ENCODE results near the gene PFKL.
"Not testable (repeated sequence)": the region's sequence is repeated elsewhere in the genome, so short reads cannot be mapped to it uniquely, and the experiment has no call there.

PFKL gene

DNA sequence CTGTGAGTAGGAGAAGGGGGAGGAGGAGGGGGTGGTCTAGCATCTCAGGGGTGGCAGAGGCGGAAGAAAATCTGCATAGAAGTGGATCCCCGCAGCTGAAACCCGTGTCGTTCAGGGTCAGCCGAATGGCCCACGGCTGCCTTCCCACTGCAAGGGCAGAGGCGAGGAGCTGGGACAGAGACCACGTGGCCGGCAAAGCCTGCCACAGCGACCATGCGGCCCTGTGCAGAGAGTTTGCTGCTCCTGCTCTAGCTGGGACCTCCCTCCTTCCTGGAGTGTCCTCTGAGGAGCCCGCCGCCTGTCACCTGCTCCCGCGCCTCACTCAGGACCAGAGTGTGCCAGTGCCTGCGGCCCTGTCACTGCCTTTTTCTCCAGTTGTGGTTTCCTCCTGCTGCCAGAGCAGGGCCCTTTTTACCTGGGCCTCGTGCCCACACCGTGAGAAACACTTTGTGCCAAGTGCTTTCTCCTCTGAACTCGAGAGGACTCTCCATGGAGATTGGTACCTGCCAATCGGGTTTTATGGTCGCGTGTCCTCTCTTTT is 48.1 kb downstream of the PFKL start:
- DNase-seq = no peak

DNA sequence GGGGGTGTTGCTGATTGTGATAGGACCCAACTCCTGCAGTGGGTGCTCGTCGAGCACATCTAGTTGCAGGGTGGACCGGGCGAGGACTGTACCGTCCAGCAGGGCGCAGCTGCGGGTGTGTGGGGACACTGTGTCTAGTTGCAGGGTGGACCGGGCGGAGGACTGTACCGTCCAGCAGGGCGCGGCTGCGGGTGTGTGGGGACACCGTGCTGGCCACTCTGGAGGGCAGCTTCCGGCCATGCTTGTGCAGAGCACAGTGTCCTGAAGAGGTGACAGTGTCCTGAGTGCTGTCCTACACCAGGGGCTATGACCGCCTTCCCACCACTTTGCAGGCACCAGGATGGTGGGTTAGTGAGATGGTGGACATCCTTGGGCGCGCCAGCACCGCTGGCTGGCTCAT is 49.0 kb downstream of the PFKL start:
- DNase-seq = no peak

- DNase-seq = no peak
These were observed 49.6 kb downstream of the PFKL start for GRCh38 chr21:44349416-44349846.

DNA sequence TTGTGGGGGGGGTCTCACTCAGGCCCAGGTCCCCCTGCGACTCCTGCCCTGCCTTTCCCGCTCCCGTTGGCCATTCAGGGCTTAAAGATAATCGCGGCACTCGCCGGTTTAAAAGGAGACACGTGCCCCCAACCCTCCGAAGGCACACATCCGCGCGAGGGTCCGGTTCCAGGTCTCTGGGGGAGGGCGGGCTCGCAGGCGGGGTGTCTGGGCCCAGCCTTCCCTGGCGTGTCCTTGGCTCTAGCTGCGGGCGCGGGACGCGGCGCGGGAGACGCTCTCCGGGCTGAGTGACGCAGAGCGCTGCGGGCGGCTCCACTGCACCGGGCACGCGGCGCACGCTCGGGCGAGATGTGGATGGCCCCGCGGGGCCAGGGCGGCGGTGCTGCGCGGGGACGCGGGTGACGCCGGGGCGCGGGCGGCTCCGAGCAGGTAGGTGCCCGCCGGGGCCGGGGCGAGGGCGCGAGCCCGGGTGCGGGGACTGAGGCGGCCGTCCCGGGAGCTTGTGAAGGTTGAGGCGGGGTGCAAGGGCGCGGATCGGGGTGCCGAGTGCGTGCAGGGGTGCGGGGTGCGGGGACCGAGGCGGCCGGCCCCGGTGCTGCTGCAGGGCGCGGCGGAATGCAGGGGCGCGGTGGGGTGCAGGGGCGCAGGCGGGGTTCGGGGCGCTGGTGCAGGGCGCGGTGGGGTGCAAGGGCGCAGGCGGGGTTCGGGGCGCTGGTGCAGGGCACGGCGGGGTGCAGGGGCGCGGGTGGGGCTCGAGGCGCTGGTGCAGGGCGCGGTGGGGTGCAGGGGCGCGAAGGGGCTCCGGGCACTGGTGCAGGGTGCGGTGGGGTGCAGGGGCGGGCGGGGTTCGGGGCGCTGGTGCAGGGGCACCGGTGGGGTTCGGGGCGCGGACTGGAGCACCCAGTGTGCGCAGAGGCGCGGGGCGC is 50.3 kb downstream of the PFKL start:
- DNase-seq = peak; percentile 57

GRCh38 chr21:44350773-44351481 is 51.1 kb downstream of the PFKL start:
- DNase-seq = no peak

DNA sequence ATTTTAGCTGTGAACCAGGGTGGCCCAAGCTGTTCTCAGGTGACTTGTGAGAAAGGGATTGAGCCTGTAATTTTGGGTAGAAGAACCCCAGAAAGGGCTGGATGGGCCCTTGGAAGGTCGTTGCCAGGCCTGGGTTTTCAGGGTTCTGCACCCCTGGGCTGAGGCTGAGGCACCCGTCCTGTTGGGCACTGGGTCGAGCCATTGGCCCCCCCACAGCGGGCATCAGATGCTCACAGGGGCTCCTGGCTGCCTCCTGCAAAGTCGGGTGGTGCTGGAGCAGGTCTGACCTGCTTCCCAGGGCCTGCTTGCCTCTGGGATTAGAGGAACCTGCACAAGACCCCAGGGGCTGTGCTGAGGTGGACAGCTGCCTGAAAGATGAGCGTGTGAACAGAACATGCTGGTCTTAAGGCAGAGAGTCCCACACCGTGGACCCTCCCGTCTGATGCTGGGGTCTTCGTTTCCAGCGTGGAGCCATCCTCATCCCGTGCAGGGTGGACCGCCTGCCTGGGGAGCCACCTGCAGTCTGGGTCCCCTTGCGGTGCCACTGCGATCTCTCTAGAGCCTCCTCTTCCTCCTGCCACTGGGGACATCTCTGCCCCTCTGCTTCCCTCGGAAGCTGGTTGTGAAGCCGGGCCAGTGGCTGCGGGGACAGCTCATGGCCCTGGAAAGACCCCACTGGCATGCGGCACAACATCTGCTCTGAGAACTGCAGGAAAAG is 51.8 kb downstream of the PFKL start:
- DNase-seq = no peak

GRCh38 chr21:44352253-44352860 is 52.5 kb downstream of the PFKL start:
- no peak for DNase-seq

- no peak for DNase-seq
These were observed 53.5 kb downstream of the PFKL start, which contains the start of gene TRPM2 for GRCh38 chr21:44353191-44353970. TRPM2 (plus strand) TSS chr21:44353621; CDS start chr21:44353701, 80 bp downstream.

DNA sequence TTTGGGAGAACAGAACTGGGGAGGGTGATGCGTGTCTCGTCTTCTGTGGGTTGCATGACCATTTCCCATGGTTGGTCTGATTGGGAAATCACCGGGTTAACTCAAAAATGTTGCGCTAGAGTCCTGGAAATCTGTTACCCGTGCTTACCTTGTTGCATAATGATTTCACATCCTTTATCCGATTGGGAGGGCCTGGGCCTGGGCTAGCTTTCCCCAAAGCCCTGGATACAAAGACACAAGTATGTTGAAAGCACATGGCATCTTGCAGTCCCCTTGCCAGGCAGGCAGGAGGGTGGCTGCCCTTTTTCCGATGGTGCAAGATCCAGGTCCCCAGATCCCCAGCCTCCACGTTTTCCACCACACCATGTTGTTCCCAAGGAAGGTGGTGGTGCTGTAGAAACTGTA is 54.1 kb downstream of the PFKL start:
- no peak for DNase-seq

GRCh38 chr21:44354775-44355771 is 55.2 kb downstream of the PFKL start:
- no peak for DNase-seq

DNA sequence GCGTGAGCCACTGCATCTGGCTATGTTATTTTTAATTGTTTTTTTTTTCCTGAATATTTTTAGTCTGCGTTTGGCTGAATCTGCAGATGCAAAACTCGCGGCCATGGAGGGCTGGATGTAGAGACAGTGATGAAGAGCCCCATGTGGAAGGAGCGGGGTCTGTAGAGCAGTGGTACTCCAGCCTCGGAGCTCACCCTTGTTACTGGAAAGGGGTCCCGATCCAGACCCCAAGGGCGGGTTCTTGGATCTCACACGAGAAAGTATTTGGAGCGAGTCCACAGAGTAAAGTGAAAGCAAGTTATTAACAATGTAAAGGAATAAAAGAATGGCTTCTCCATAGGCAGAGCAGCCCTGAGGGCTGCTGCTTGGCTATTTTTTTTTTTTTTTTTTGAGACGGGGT is 56.3 kb downstream of the PFKL start:
- no peak for DNase-seq

DNA sequence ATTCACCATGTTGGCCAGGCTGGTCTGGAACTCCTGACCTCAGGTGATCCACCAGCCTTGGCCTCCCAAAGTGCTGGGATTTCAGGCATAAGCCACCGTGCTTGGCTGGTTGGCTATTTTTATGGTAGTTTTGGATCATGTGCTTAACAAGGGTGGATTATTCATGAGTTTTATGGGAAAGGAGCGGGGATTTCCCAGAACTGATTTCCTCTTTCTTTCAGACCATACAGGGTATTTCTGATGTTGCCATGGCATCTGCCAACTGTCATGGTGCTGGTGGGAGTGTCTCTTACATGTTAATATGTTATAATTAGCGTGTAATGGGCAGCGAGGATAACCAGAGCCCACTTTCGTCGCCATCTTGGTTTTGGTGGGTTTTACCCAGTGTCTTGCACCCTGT is 56.8 kb downstream of the PFKL start:
- DNase-seq = no peak

DNA sequence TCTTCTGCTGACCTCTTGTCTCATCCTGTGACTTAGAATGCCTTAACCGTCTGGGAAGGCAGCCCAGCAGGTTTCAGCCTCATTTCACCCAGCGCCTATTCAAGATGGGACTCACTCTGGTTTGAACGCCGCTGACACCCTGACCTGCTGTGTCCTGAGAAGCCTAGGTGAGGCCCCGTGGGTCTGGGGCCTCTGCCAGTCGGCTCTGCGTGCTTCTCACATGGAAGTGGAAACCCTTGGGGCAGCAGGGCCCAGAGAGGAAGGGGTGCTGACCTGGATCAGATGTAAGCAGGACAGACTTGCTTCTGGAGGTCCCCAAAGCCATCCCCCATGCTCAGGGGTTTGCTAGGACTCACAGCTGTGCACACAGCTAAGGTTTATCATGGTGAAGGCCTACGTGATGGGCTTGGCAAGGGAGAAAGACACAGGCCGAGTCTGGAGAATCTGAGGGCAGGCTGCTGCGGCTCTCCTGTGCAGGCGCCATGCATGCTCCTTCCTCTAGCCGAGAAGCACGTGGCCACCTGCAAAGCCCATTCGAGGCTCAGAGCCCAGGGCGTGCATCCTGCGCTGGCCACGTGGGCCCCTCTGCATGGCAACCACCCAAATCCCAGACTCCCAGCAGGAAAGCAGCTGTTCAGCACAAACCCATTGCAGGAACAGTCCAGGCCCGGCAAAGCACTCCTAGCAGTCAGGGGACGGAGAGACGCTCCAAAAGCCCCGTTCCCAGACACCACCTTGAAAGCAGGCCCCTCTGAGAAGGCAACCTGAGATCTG is 57.4 kb downstream of the PFKL start:
- DNase-seq = no peak

GRCh38 chr21:44359396-44359795 is 59.5 kb downstream of the PFKL start:
- DNase-seq = no peak

- DNase-seq = no peak
These were observed 60.3 kb downstream of the PFKL start for GRCh38 chr21:44360159-44360558.

DNA sequence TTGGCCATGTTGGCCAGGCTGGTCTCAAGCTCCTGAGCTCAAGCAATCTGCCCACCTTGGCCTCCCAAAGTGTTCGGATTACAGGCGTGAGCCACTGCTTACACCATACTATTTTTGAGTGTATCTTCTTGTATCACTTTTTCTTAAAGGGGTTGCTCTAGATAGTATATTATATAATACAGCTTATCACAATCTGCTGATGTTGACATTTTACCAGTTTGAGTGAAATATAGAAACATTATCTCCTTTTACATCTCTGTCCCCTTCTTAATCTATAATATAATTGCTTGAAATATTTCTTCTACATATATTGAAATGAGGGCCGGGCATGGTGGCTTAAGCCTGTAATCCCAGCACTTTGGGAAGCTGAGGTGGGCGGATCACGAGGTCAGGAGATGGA is 62.0 kb downstream of the PFKL start:
- not testable (repeated sequence) for DNase-seq

DNA sequence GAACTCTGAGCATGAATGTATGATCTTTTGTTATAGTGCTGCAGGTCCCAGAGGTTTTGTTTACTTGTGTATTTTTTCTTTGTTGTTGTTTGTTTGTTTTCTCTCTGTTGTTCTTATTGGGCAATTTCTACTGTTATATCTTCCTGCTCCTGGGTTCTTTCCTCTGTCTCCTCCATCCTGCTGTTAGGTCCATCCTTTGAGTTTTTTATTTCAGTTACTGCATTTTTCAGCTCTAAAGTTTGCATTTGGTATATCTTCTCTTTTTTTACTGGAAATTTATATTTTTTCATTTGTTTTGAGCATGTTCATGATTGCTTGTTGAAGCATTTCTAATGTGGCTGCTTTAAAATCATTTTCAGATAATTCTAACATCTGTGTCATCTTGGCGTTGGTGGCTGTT is 63.4 kb downstream of the PFKL start:
- DNase-seq = no peak

GRCh38 chr21:44364151-44365053 is 64.5 kb downstream of the PFKL start:
- no peak for DNase-seq

All from eye (tissue), 1 donor.